Mesendoderm (in vitro differentiated cells): ENCODE results near the gene LRTM1.

Experiments used
- DNase-seq: peaks from one replicate; pipeline ENCODE4 v3.0.0; 2013
- H2AK5ac ChIP-seq: 2 replicates; pipeline ENCODE4 v1.6.1; 2013; ENCODE audit warnings: low read length, inconsistent platforms
- H2BK120ac ChIP-seq: 2 replicates; pipeline ENCODE4 v1.6.1; 2013; ENCODE audit warnings: low read depth, mild to moderate bottlenecking, low read length, moderate library complexity, mixed read lengths
- H2BK15ac ChIP-seq: replicated peaks from 2 replicates; pipeline ENCODE4 v1.6.1; 2013; ENCODE audit warnings: low read depth, mild to moderate bottlenecking, moderate library complexity
- H2BK5ac ChIP-seq: 2 replicates; pipeline ENCODE4 v1.6.1; 2013; ENCODE audit warnings: low read length, inconsistent platforms
- H3K18ac ChIP-seq: 2 replicates; pipeline ENCODE4 v1.6.1; 2013; ENCODE audit warnings: mild to moderate bottlenecking, low read length, mixed read lengths
- H3K23ac ChIP-seq: one replicate; pipeline ENCODE4 v1.6.1; 2013; ENCODE audit warnings: low read length
- H3K27ac ChIP-seq: 2 replicates; pipeline ENCODE4 v1.5.1; 2013; ENCODE audit warnings: low read depth, mild to moderate bottlenecking, inconsistent platforms, low read length, moderate library complexity
- H3K27me3 ChIP-seq: 2 replicates; pipeline ENCODE4 v1.6.1; 2013; ENCODE audit warnings: low read length, control low read depth, mild to moderate bottlenecking, inconsistent platforms; ENCODE audit not compliant: insufficient read depth, poor library complexity
- H3K36me3 ChIP-seq: 2 replicates; pipeline ENCODE4 v1.6.1; 2013; ENCODE audit warnings: low read length, inconsistent platforms; ENCODE audit not compliant: control insufficient read depth, insufficient read depth
- H3K4ac ChIP-seq: one replicate; pipeline ENCODE4 v1.6.1; 2013; ENCODE audit warnings: low read depth, mild to moderate bottlenecking, low read length, moderate library complexity
- H3K4me1 ChIP-seq: 2 replicates; pipeline ENCODE4 v1.6.1; 2013; ENCODE audit warnings: low read depth, low read length, inconsistent platforms; ENCODE audit not compliant: control insufficient read depth
- H3K4me2 ChIP-seq: 2 replicates; pipeline ENCODE4 v1.6.1; 2013; ENCODE audit warnings: low read length
- H3K4me3 ChIP-seq: 2 replicates; pipeline ENCODE4 v1.5.1; 2013; ENCODE audit warnings: mild to moderate bottlenecking, low read length
- H3K56ac ChIP-seq: one replicate; pipeline ENCODE4 v1.6.1; 2013; ENCODE audit warnings: low read length
- H3K79me1 ChIP-seq: 2 replicates; pipeline ENCODE4 v1.6.1; 2013; ENCODE audit warnings: low read length, inconsistent platforms
- H3K79me2 ChIP-seq: 2 replicates; pipeline ENCODE4 v1.6.1; 2013; ENCODE audit warnings: mild to moderate bottlenecking, low read length; ENCODE audit not compliant: control insufficient read depth, insufficient read depth
- H3K9ac ChIP-seq: 2 replicates; pipeline ENCODE4 v1.6.1; 2013; ENCODE audit warnings: low read length, inconsistent platforms
- H4K5ac ChIP-seq: one replicate; pipeline ENCODE4 v1.6.1; 2013; ENCODE audit warnings: low read length
- H4K8ac ChIP-seq: one replicate; pipeline ENCODE4 v1.6.1; 2013; ENCODE audit warnings: low read depth, mild to moderate bottlenecking, control low read depth, low read length, moderate library complexity
- WGBS: extraction: QIAGEN DNeasy Blood & Tissue Kit; methylation state at CpG from one replicate; pipeline ENCODE4 v1.1.7; 2013; ENCODE audit warnings: low lambda C conversion rate, missing lambda C conversion rate; ENCODE audit not compliant: insufficient coverage; ENCODE audit errors: extremely low coverage; 5-methylcytosine and 5-hydroxymethylcytosine counted together

The LRTM1 gene

DNA sequence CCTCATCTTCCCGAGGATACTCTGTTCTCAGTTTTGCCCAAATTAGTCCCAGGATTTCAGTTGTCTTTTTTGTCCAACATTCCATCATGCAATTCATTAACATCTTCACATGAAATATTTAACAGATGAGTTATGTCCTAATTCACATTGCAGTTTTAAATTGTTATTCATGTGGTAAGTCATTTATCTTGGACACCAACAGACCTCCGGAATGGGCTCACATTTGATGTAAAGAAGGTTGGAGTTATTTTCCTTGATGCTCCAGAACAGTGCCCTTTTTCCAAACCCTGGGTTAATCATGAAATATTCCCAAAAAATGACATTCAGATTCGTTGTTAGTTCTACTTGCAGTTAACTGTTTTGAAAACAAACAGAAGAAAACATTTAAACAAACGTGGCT is 32.8 kb upstream of the LRTM1 start:
- Histone ChIP-seq H3K4me2 (no peak overlapping the region), H2BK5ac (no peak overlapping the region), H3K56ac (no peak overlapping the region), H3K79me1 (no peaks in the 10 kb centered on the region), H3K23ac (no peak overlapping the region), H4K8ac (no peak overlapping the region), H3K18ac (no peak overlapping the region), H3K27ac (no peak overlapping the region), H3K4me3 (no peak overlapping the region), H4K5ac (no peak overlapping the region), H3K4me1 (peaks cover 13% of the 10 kb centered on the region), H3K27me3 (no peaks in the 10 kb centered on the region), H3K36me3 (no peaks in the 10 kb centered on the region), H2BK120ac (no peak overlapping the region), H2BK15ac (peak overlapping the region; percentile 37), H3K4ac (no peak overlapping the region), H3K79me2 (no peaks in the 10 kb centered on the region), H2AK5ac (no peak overlapping the region), H3K9ac (no peak overlapping the region)
- WGBS = no CpG with 5 or more reads among the region's 4 CpGs
- no peak for DNase-seq

DNA sequence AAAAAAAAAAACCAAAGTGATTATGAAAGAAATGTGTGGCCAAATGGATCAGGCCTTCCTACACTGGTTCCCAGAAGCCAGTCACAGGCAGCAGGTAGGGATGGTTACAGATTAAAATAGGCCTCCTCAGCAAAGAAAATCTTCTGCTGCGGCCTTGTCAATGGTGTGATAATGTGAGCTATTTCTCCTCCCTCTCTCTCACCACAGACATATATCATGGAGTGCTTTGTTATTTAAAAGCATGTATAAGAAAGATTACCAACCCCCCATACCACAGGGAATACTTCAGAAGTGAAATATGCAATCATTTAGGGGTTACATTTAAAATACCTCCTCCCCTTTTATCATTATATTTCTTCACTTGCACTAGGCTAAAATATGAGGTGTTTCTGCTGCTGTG is 32.2 kb upstream of the LRTM1 start:
- Histone ChIP-seq H3K9ac (no peak overlapping the region), H2AK5ac (no peak overlapping the region), H2BK15ac (no peak overlapping the region), H3K36me3 (no peaks in the 10 kb centered on the region), H3K18ac (no peak overlapping the region), H3K4me2 (no peak overlapping the region), H3K4me1 (peaks cover 12% of the 10 kb centered on the region), H3K27me3 (no peaks in the 10 kb centered on the region), H2BK5ac (no peak overlapping the region), H3K23ac (no peak overlapping the region), H3K4ac (no peak overlapping the region), H3K56ac (no peak overlapping the region), H3K79me1 (no peaks in the 10 kb centered on the region), H3K4me3 (no peak overlapping the region), H4K5ac (no peak overlapping the region), H3K27ac (no peak overlapping the region), H2BK120ac (no peak overlapping the region), H3K79me2 (no peaks in the 10 kb centered on the region), H4K8ac (no peak overlapping the region)
- DNase-seq = peak; percentile 25
- WGBS = no CpG with 5 or more reads among the region's 1 CpG

DNA sequence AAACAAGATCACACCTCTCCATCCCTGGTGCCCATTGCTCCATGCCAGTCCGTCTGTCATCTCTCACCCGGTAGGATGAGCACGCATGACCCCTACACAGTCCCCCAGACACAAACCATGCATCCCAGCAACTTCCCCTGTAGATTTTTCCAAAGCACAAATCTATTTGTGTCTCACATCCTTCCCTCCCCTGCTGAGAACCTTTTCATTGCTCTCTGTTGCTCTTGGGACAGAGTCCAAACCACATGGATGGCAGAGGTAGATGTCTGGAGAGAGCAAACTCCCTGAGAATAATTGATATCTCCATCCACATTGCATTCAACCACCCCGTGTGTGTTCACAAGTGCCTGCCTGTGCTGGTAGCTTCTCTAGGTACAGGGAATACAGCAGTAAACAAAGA is 29.9 kb upstream of the LRTM1 start:
- Histone ChIP-seq H2BK5ac (no peak overlapping the region), H2BK15ac (no peak overlapping the region), H3K18ac (no peak overlapping the region), H2BK120ac (no peak overlapping the region), H3K23ac (no peak overlapping the region), H3K4me2 (no peak overlapping the region), H3K27ac (no peak overlapping the region), H3K79me2 (no peaks in the 10 kb centered on the region), H3K9ac (no peak overlapping the region), H4K8ac (no peak overlapping the region), H3K4me3 (no peak overlapping the region), H3K56ac (no peak overlapping the region), H3K4me1 (peaks cover 11% of the 10 kb centered on the region), H4K5ac (no peak overlapping the region), H3K36me3 (no peaks in the 10 kb centered on the region), H3K4ac (no peak overlapping the region), H3K27me3 (no peaks in the 10 kb centered on the region), H3K79me1 (no peaks in the 10 kb centered on the region), H2AK5ac (no peak overlapping the region)
- WGBS = no CpG with 5 or more reads among the region's 4 CpGs
- no peak for DNase-seq

DNA sequence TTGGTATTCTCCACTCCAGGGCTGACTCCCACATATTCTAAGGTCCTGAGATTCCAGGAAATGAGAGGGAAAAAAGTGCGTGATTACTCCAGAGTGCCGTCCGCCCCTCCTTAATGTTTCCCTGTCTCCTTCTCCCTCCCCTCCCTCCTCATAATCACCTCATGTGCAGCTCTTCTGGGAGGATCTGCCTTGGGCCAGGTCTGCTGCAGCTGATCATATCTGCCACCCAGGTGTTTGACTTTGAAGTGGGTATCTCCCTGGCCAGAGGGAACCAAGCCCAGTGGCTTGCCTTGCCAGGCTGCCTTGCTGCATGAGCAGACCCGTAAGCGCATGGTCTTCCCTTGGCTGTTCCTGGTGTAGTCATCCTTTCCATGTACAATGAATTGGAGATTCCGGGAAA is 28.1 kb upstream of the LRTM1 start:
- H3K79me1 ChIP-seq = no peaks in the 10 kb centered on the region

DNA sequence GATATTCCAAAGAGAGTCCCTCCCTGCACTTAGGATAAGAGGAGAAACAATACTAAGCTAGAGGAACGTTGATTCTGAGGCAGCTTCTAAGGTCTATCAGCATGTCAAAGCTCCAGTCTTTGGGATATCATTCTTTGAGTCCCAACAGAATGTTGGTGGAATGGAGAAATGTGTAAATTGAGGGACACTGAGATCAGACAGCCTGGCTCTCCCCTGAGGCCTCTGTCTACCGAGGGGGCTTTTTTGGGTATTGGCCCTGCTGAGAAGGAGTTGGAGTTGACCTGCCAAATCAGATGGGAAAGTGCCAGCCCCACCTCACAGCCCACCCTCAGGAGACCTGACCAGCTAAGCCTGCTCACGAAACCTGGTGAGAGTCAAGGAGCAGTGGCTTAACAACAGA is 27.6 kb upstream of the LRTM1 start:
- H3K79me2 ChIP-seq = no peaks in the 10 kb centered on the region
- peak overlapping the region; percentile 61 for H2BK5ac ChIP-seq
- H3K4ac ChIP-seq = no peak overlapping the region
- no peak overlapping the region for H4K5ac ChIP-seq
- H2BK120ac ChIP-seq = no peak overlapping the region
- H2AK5ac ChIP-seq = no peak overlapping the region
- H4K8ac ChIP-seq = no peak overlapping the region
- no peaks in the 10 kb centered on the region for H3K36me3 ChIP-seq
- peak overlapping the region; percentile 12 for H3K18ac ChIP-seq
- H3K23ac ChIP-seq = no peak overlapping the region
- no peaks in the 10 kb centered on the region for H3K79me1 ChIP-seq
- no peak overlapping the region for H3K4me2 ChIP-seq
- peaks cover 11% of the 10 kb centered on the region for H3K4me1 ChIP-seq
- no CpG with 5 or more reads among the region's 3 CpGs for WGBS
- peak; percentile 70 for DNase-seq
- no peaks in the 10 kb centered on the region for H3K27me3 ChIP-seq
- H3K56ac ChIP-seq = peak overlapping the region; percentile 52
- H3K9ac ChIP-seq = no peak overlapping the region
- H3K27ac ChIP-seq = peak overlapping the region; percentile 71
- no peak overlapping the region for H2BK15ac ChIP-seq
- H3K4me3 ChIP-seq = no peak overlapping the region

More for the DNA sequence above, 28.1 kb upstream of the LRTM1 start:
- H3K27ac ChIP-seq = peak overlapping the region; percentile 71
- H3K4me2 ChIP-seq = no peak overlapping the region
- WGBS = no CpG with 5 or more reads among the region's 6 CpGs
- H3K4me3 ChIP-seq = no peak overlapping the region
- no peak overlapping the region for H2BK15ac ChIP-seq
- no peak overlapping the region for H2BK120ac ChIP-seq
- no peak overlapping the region for H4K8ac ChIP-seq
- no peak overlapping the region for H3K23ac ChIP-seq
- H4K5ac ChIP-seq = no peak overlapping the region
- H3K4ac ChIP-seq = no peak overlapping the region
- no peak overlapping the region for H3K9ac ChIP-seq
- H3K27me3 ChIP-seq = no peaks in the 10 kb centered on the region
- no peaks in the 10 kb centered on the region for H3K79me2 ChIP-seq
- H3K4me1 ChIP-seq = peaks cover 11% of the 10 kb centered on the region
- peak overlapping the region; percentile 52 for H3K56ac ChIP-seq
- H3K36me3 ChIP-seq = no peaks in the 10 kb centered on the region
- peak overlapping the region; percentile 61 for H2BK5ac ChIP-seq
- no peak for DNase-seq
- H2AK5ac ChIP-seq = peak overlapping the region; percentile 53
- peak overlapping the region; percentile 12 for H3K18ac ChIP-seq

DNA sequence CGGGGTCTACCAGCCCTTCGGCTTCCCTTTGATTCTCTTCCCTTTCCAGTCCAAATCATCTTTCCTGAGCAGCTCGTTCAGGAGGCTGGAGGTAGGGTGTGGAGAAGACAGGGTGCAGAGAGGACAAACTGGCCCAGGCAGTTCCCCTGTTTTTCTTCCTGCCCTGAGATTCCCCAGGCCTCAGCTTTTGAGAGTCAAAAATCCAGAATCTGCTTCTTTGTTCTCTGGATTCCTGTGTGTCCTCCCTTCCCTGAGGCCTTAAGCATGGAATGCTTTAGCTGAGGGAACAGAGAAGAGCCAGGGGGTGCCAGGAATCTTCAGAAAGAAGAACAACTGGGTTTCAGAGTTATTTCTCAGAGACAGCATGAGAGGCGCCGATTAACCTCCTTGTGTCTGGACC is 26.7 kb upstream of the LRTM1 start:
- Histone ChIP-seq H3K4me1 (peaks cover 11% of the 10 kb centered on the region), H3K27me3 (no peaks in the 10 kb centered on the region), H3K23ac (no peak overlapping the region), H3K4me2 (no peak overlapping the region), H2AK5ac (no peak overlapping the region), H3K79me2 (no peaks in the 10 kb centered on the region), H3K27ac (peak overlapping the region; percentile 72), H3K79me1 (no peaks in the 10 kb centered on the region), H3K4ac (peak overlapping the region; percentile 94), H3K36me3 (no peaks in the 10 kb centered on the region), H3K9ac (no peak overlapping the region), H2BK120ac (peak overlapping the region; percentile 79), H3K18ac (peak overlapping the region; percentile 98), H3K56ac (peak overlapping the region; percentile 30), H2BK5ac (peak overlapping the region; percentile 36), H4K5ac (no peak overlapping the region), H2BK15ac (no peak overlapping the region), H3K4me3 (no peak overlapping the region), H4K8ac (no peak overlapping the region)
- DNase-seq = peak; percentile 89
- no CpG with 5 or more reads among the region's 5 CpGs for WGBS
